Parathyroid adenoma (tissue), 2 donors: ENCODE data around the gene CCL19.

Source experiments
- H2AFZ ChIP-seq: fragments of 300-600 bp; sonication (generic); one replicate; pipeline ENCODE4 v1.7.0; 2017; ENCODE audit warnings: antibody characterized with exemption, mild to moderate bottlenecking
- H3K27ac ChIP-seq: fragments of 300-600 bp; sonication (generic); one replicate; pipeline ENCODE4 v1.7.0; 2017
- H3K27me3 ChIP-seq: fragments of 300-600 bp; sonication (generic); one replicate; pipeline ENCODE4 v1.7.0; 2017; ENCODE audit warnings: low read length; ENCODE audit not compliant: control insufficient read depth, insufficient read depth
- H3K36me3 ChIP-seq: fragments of 300-600 bp; sonication (generic); one replicate; pipeline ENCODE4 v1.7.0; 2017; ENCODE audit warnings: low read length; ENCODE audit not compliant: control insufficient read depth, insufficient read depth
- H3K4me1 ChIP-seq: fragments of 300-600 bp; sonication (generic); one replicate; pipeline ENCODE4 v1.7.0; 2017; ENCODE audit warnings: control low read depth
- H3K4me2 ChIP-seq: fragments of 300-600 bp; sonication (generic); one replicate; pipeline ENCODE4 v1.7.0; 2017; ENCODE audit warnings: low read length
- H3K4me3 ChIP-seq: fragments of 300-600 bp; sonication (generic); one replicate; pipeline ENCODE4 v1.7.0; 2017; ENCODE audit warnings: low read depth, low read length
- H3K79me2 ChIP-seq: fragments of 300-600 bp; sonication (generic); one replicate; pipeline ENCODE4 v1.7.0; 2017; ENCODE audit warnings: control low read depth
- H3K9ac ChIP-seq: fragments of 300-600 bp; sonication (generic); one replicate; pipeline ENCODE4 v1.7.0; 2017; ENCODE audit warnings: mild to moderate bottlenecking
- H3K9me3 ChIP-seq: fragments of 300-600 bp; sonication (generic); one replicate; pipeline ENCODE4 v1.7.0; 2017; ENCODE audit warnings: low read length; ENCODE audit not compliant: control insufficient read depth
- CTCF ChIP-seq: fragments of 300-600 bp; sonication (generic); IDR thresholded peaks from one replicate; pipeline ENCODE4 v1.7.0; 2017; ENCODE audit warnings: antibody characterized with exemption, mild to moderate bottlenecking
- donor health status: primary hyperparathyroidism.

The CCL19 gene

GRCh38 chr9:34716711-34717110 is 25.6 kb upstream of the CCL19 start:
- H3K79me2 ChIP-seq, result no peaks in the 10 kb centered on the region
- H3K9me3 ChIP-seq, result no peaks in the 10 kb centered on the region
- H3K4me3 ChIP-seq, result no peak overlapping the region
- H3K27ac ChIP-seq, result no peak overlapping the region
- no peak overlapping the region for H2AFZ ChIP-seq
- H3K27me3 ChIP-seq, result no peaks in the 10 kb centered on the region
- H3K4me2 ChIP-seq, result no peak overlapping the region
- no peak overlapping the region for H3K9ac ChIP-seq
- no peaks in the 10 kb centered on the region for H3K36me3 ChIP-seq
- TF ChIP-seq CTCF, result no peak
- no peaks in the 10 kb centered on the region for H3K4me1 ChIP-seq

GRCh38 chr9:34715639-34716215 is 24.7 kb upstream of the CCL19 start:
- no peak for TF ChIP-seq CTCF
- H2AFZ ChIP-seq, result no peak overlapping the region
- no peaks in the 10 kb centered on the region for H3K9me3 ChIP-seq
- H3K4me1 ChIP-seq, result no peaks in the 10 kb centered on the region
- H3K36me3 ChIP-seq, result no peaks in the 10 kb centered on the region
- H3K27ac ChIP-seq, result no peak overlapping the region
- no peaks in the 10 kb centered on the region for H3K79me2 ChIP-seq
- H3K4me3 ChIP-seq, result no peak overlapping the region
- no peak overlapping the region for H3K9ac ChIP-seq
- no peaks in the 10 kb centered on the region for H3K27me3 ChIP-seq
- no peak overlapping the region for H3K4me2 ChIP-seq

GRCh38 chr9:34714007-34714406 is 22.9 kb upstream of the CCL19 start:
- H3K9me3 ChIP-seq, result no peaks in the 10 kb centered on the region
- no peaks in the 10 kb centered on the region for H3K79me2 ChIP-seq
- H3K27ac ChIP-seq, result no peak overlapping the region
- no peak overlapping the region for H3K9ac ChIP-seq
- H2AFZ ChIP-seq, result no peak overlapping the region
- TF ChIP-seq CTCF, result no peak
- H3K4me3 ChIP-seq, result no peak overlapping the region
- H3K4me2 ChIP-seq, result no peak overlapping the region
- no peaks in the 10 kb centered on the region for H3K4me1 ChIP-seq
- no peaks in the 10 kb centered on the region for H3K27me3 ChIP-seq
- H3K36me3 ChIP-seq, result no peaks in the 10 kb centered on the region

- H3K36me3 ChIP-seq, result no peaks in the 10 kb centered on the region
- no peak overlapping the region for H3K4me2 ChIP-seq
- no peak overlapping the region for H3K9ac ChIP-seq
- H3K4me3 ChIP-seq, result no peak overlapping the region
- no peaks in the 10 kb centered on the region for H3K4me1 ChIP-seq
- H3K9me3 ChIP-seq, result no peaks in the 10 kb centered on the region
- no peak overlapping the region for H3K27ac ChIP-seq
- no peaks in the 10 kb centered on the region for H3K27me3 ChIP-seq
- no peak for TF ChIP-seq CTCF
- H2AFZ ChIP-seq, result no peak overlapping the region
- no peaks in the 10 kb centered on the region for H3K79me2 ChIP-seq
These were observed 21.1 kb upstream of the CCL19 start for GRCh38 chr9:34712140-34712539.

- no peaks in the 10 kb centered on the region for H3K36me3 ChIP-seq
- H3K4me2 ChIP-seq, result no peak within 1 kb of the TSS
- no peaks in the 10 kb centered on the region for H3K4me1 ChIP-seq
- H2AFZ ChIP-seq, result no peak within 1 kb of the TSS
- no peak within 1 kb of the TSS for H3K4me3 ChIP-seq
- H3K9ac ChIP-seq, result no peak within 1 kb of the TSS
- no peaks in the 10 kb centered on the region for H3K79me2 ChIP-seq
- H3K9me3 ChIP-seq, result no peaks in the 10 kb centered on the region
- H3K27me3 ChIP-seq, result no peaks in the 10 kb centered on the region
- no peak within 1 kb of the TSS for H3K27ac ChIP-seq
- no peak for TF ChIP-seq CTCF
These were observed 18.9 kb upstream of the CCL19 start, which contains the start of gene CCL21 for GRCh38 chr9:34710023-34710422. CCL21 (minus strand) TSS chr9:34710136; CDS start chr9:34710066, 70 bp downstream.
